Measurements from ENCODE around the gene CHKB.

- TF ChIP-seq CTCF (IDR thresholded peaks at IDR 0.05) (no peak), POLR2A (IDR thresholded peaks at IDR 0.05) (no peak)
These were observed 28.9 kb upstream of the CHKB start for GRCh38 chr22:50611341-50612060.
